GM12874 (cell line): Measurements from ENCODE around the gene WDR59.

ENCODE experiments used
- TF ChIP-seq, protein P1 (sequence below): IDR thresholded peaks from 2 replicates; pipeline ENCODE4 v1.5.1; 2011; ENCODE audit warnings: low read depth, mild to moderate bottlenecking, control low read depth, low read length, moderate library complexity; ENCODE audit not compliant: insufficient read depth

Gene WDR59

DNA sequence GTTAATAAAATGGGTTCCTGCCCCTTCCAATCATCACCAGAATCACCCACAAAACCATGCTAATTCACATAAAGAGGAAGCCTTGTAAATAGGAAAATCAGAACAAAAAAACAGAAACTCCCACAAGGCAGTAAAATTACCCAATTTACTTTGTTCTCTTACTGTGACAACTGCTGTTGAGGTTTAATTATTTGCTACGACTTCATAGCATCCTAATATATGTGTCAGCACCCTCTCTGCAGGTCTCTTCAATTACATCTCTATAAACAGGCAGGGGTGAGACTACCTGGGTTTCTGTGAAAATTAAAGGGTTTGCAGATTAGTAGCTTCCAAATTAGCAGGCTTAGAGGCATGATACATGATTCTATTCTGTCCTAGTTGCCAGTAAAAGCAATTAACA is 2.7 kb downstream of the WDR59 start:
- TF ChIP-seq, protein P1, sequence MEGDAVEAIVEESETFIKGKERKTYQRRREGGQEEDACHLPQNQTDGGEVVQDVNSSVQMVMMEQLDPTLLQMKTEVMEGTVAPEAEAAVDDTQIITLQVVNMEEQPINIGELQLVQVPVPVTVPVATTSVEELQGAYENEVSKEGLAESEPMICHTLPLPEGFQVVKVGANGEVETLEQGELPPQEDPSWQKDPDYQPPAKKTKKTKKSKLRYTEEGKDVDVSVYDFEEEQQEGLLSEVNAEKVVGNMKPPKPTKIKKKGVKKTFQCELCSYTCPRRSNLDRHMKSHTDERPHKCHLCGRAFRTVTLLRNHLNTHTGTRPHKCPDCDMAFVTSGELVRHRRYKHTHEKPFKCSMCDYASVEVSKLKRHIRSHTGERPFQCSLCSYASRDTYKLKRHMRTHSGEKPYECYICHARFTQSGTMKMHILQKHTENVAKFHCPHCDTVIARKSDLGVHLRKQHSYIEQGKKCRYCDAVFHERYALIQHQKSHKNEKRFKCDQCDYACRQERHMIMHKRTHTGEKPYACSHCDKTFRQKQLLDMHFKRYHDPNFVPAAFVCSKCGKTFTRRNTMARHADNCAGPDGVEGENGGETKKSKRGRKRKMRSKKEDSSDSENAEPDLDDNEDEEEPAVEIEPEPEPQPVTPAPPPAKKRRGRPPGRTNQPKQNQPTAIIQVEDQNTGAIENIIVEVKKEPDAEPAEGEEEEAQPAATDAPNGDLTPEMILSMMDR: no peak

DNA sequence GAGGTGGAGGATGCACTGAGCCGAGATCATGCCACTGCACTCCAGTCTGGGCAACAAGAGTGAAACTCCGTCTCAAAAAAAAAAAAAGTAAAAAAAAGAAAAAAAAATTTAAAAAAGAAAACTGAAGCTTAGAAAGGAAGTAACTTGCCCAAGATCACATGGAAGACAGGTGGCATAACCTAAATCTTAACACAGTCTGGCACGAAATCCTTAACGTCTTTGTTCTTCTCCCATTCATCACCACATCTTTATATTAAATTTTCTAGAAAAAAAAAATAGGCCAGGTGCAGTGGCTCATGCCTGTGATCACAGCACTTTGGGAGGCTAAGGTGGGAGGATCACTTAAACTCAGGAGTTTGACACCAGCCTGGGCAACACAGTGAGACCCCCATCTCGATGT is 9.3 kb downstream of the WDR59 start:
- TF ChIP-seq, protein P1: no peak

DNA sequence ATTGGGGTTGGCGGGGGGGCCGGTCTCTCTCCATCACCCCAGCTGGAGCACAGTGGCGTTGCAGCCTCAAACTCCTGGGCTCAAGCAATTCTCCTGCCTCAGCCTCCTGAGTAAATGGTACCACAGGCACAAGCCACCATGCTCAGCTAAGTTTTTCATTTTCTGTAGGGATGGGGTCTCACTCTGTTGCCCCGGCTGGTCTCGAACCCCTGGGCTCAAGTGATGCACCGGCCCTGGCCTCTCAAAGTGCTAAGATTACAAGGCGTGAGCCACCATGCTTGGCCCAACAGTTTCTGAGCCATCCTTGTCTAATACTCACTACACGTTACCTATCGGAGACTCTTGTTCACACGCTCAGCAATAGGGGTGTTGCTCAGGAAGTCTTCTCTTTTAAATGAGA is 11.6 kb downstream of the WDR59 start:
- TF ChIP-seq, protein P1: no peak

DNA sequence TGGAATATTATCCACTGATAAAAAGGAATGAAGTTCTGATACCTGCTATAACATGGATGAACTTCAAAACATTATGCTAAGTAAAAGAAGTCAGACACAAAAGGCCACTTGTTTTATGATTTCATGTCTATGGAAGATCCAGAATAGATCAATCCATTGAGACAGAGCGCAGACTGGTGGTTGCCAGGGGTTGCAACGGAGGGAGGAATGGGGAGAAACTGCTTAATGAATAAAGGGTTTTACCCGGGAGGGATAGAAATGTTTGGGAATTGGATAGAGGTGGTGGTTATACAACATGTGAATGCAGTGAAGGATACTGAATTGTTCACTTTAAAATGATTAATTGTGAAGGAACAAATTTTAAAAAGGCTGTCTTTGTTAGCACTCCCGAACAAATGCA is 30.2 kb downstream of the WDR59 start:
- TF ChIP-seq, protein P1: no peak

DNA sequence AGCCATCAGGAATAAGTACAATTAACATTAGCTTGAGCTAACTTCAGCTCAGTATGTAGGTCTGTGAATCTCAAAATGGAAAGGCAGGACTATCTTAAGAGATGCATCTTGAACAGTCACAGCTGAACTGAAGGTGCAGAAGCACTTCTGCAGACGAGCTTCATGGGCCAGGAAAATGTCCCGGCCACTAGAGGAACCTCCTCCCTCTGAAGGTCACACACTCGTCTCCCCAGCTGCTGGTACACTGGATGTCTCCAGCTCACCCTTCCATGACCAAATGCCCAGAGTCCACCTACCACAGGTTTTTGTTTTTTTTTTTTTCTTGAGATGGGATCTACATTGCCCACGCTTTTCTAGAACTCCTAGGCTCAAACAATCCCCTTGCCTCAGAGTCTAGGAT is 33.2 kb downstream of the WDR59 start:
- TF ChIP-seq, protein P1: no peak

DNA sequence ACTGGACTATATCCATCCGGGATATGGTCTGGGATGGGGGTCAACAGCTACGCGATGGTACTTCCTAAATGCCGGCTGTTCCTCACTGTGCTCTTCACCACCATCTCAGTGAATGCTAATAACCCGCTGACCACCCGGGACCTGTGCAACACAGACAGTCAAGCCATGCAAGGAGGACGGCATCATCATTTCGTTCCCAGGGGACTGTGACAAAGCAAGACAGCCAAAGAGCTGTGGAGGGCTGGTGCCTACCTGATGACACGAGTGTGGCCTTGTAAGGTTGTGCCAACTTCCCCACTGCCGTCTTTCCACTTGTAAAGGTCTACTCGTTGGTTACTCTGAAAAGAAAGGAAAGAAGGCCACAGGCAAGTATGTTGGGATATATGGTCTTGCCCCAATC is 33.7 kb downstream of the WDR59 start:
- TF ChIP-seq, protein P1: no peak

DNA sequence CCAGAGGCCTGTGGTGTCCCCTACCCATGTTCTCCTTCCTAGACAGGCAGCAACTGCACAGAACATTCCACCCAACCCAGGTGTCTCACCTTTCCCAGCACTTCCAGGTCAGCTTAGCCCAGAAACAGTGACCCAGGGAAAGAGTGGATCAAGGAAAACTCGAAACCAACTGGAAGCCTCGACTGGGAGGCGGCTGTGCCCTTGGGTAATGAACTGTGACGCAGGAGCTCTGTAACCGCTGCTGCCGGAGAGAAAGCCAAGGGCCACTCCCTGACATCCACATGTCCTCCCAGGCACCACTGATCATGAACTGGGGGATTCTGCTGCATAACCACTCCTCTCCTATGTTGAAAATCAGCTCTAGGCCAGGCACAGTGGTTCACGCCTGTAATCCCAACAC is 34.4 kb downstream of the WDR59 start:
- TF ChIP-seq, protein P1: no peak

DNA sequence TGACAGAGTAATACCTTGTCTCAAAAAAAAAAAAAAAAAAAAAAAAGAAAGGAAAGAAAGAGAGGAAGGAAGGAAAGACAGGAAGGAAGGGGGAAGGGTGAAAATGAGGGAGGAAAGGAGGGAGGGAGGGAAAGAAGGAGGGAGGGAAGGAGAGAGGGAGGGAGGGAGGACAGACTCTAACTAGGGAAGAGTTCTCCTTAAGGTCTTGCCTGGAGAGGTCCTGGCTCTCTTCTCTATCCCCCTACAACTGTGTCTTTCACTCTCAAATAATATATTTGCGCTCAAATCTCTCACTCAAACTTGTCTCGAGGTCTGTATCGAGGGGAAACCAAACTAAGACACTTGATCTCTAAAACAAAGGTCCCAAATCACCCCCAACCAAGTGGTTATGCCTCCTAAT is 35.6 kb downstream of the WDR59 start:
- TF ChIP-seq, protein P1: no peak
